NOMO-1 treated with dmso at 0.1 percent for 144 hours (cell line): ENCODE data around the gene CNPY4.
A peak's percentile ranks its signal among the peaks of the same experiment; 100 is the strongest.
"Not testable (repeated sequence)": the region's sequence is repeated elsewhere in the genome, so short reads cannot be mapped to it uniquely, and the experiment has no call there.

Source experiments
- DNase-seq: peaks from one replicate; lab custom pipeline; 2025; ENCODE audit not compliant: unreplicated experiment; lab: John Stamatoyannopoulos, UW

Gene CNPY4

GRCh38 chr7:100146350-100146749 lies 26.9 kb downstream of the CNPY4 start:
- not testable (repeated sequence) for DNase-seq

- DNase-seq: no peak
These were observed 27.8 kb downstream of the CNPY4 start for GRCh38 chr7:100147278-100147677.

GRCh38 chr7:100148225-100148558 lies 28.8 kb downstream of the CNPY4 start:
- DNase-seq: no peak

GRCh38 chr7:100148559-100149328 lies 29.3 kb downstream of the CNPY4 start, which contains the start of gene LAMTOR4:
LAMTOR4 (plus strand) TSS chr7:100148918; CDS start chr7:100148973, 55 bp downstream.
- peak; percentile 100 for DNase-seq

- DNase-seq: peak; percentile 94
These were observed 33.0 kb downstream of the CNPY4 start for GRCh38 chr7:100152404-100152803.

- DNase-seq: no peak
These were observed 33.7 kb downstream of the CNPY4 start for GRCh38 chr7:100152937-100153666.

- no peak for DNase-seq
These were observed 34.5 kb downstream of the CNPY4 start for GRCh38 chr7:100153708-100154535.

- no peak for DNase-seq
These were observed 35.4 kb downstream of the CNPY4 start for GRCh38 chr7:100154651-100155491.

- DNase-seq: no peak
These were observed 36.3 kb downstream of the CNPY4 start for GRCh38 chr7:100155553-100156317.

- peak; percentile 13 for DNase-seq
These were observed 37.1 kb downstream of the CNPY4 start for GRCh38 chr7:100156331-100157068.

- no peak for DNase-seq
These were observed 37.6 kb downstream of the CNPY4 start for GRCh38 chr7:100157069-100157333.

GRCh38 chr7:100157334-100158228 lies 38.1 kb downstream of the CNPY4 start:
- no peak for DNase-seq

- DNase-seq: peak; percentile 82
These were observed 39.0 kb downstream of the CNPY4 start, which contains the start of gene TRAPPC14 for GRCh38 chr7:100158229-100159098. TRAPPC14 (minus strand) TSS chr7:100158723; CDS start chr7:100158499, 224 bp downstream.

- no peak for DNase-seq
These were observed 39.7 kb downstream of the CNPY4 start for GRCh38 chr7:100159099-100159623.

- DNase-seq: no peak
These were observed 40.6 kb downstream of the CNPY4 start for GRCh38 chr7:100160067-100160466.

GRCh38 chr7:100163006-100163531 lies 43.6 kb downstream of the CNPY4 start:
- DNase-seq: no peak

- no peak for DNase-seq
These were observed 44.4 kb downstream of the CNPY4 start for GRCh38 chr7:100163871-100164270.
